Lower lobe of right lung (tissue), 2 donors: ENCODE results near the gene LECT2. TPM values are rescaled to one million over a fixed set of nuclear protein-coding genes. Genes with fewer than 3 reads are reported as not detected.
A peak's percentile ranks its signal among the peaks of the same experiment; 100 is the strongest.

ENCODE experiments used
- ATAC-seq, 2 donors: fragments of 200-7000 bp; cut with Tn5 transposase; one replicate each; pipeline ENCODE4 v1.9.1; 2020 to 2022; ENCODE audit warnings: mild to moderate bottlenecking in 2 of 2, moderate library complexity in 2 of 2
- DNase-seq: peaks from one replicate; pipeline ENCODE4 v3.0.0-alpha.2; 2020
- H3K27ac ChIP-seq: fragments of 200-600 bp; one replicate; pipeline ENCODE4 v1.8.0; 2022
- H3K27me3 ChIP-seq: fragments of 200-600 bp; one replicate; pipeline ENCODE4 v1.8.0; 2022; ENCODE audit warnings: low read depth
- H3K36me3 ChIP-seq: fragments of 200-600 bp; one replicate; pipeline ENCODE4 v1.8.0; 2022; ENCODE audit warnings: mild to moderate bottlenecking
- H3K4me1 ChIP-seq: fragments of 200-600 bp; one replicate; pipeline ENCODE4 v1.8.0; 2022
- H3K4me3 ChIP-seq: fragments of 200-600 bp; one replicate; pipeline ENCODE4 v1.8.0; 2022; ENCODE audit warnings: mild to moderate bottlenecking
- H3K9me3 ChIP-seq: fragments of 200-600 bp; one replicate; pipeline ENCODE4 v1.8.0; 2022
- CTCF ChIP-seq: fragments of 200-600 bp; IDR thresholded peaks from one replicate; pipeline ENCODE4 v1.8.0; 2022; ENCODE audit warnings: antibody characterized with exemption, mild to moderate bottlenecking
- intact Hi-C: fragments of 100-400 bp; cut with DNase I; formaldehyde crosslinking; loops from one replicate; pipeline ENCODE4 v1.11.0; 2022
- total RNA-seq: library from RNA; stranded (reverse); fragmentation: NEBNext Ultra II Directional; extraction: Animal tissue kit (Norgen Biotek cat#: 25700); gene quantifications from one replicate; pipeline ENCODE4 v1.2.1, GENCODE V29; 2021
- donor health status: DM: no; HTN: yes; CAD: no; lungs with severe emphysema.

The LECT2 gene
- total RNA-seq, 1 donor from 2014 or later = not detected

DNA sequence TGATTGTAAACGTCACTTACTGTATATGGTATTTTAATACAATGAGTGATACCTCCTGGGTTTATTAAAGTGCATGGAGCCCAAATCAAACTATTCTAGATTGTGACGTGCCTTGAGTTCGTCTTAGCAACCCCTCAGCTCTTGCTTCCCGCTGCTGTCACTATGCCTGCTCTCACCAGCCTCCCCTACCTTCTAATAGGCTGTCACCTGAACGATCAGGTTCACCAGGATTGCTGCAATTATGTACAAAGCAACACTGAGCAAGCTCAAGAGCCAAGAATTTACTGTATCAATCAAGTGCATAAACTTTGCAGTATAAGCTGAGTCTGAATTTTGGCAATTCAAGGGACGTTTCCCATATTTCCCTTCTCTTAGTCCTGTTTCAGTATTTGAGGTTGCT, 3.0 kb downstream of the LECT2 start:
- Histone ChIP-seq H3K36me3 (no peaks in the 10 kb centered on the region), H3K4me3 (no peak overlapping the region), H3K4me1 (no peaks in the 10 kb centered on the region), H3K9me3 (no peaks in the 10 kb centered on the region), H3K27ac (no peak overlapping the region), H3K27me3 (no peaks in the 10 kb centered on the region)
- no peak for DNase-seq
- no peak for ATAC-seq
- no peak for TF ChIP-seq CTCF
- intact Hi-C loops = no loop called here

DNA sequence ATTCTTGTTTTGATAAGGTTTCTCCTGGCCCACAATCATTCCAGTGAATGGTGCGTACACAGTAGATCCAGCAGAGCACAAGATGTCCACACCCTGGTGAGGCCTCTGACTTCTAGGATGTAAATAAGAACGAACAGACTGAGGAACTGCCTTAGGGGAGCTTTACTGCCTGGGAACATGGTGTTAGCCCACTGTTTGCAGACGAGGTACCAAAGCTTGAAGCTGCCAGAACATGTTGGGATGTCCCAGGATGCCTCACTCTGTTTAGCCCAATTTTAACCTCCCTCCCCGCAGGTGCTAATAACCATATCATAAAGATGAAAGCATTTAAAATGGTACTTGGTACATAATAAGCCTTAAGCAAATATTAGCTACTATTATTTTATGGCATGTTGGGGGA, 3.5 kb downstream of the LECT2 start:
- no peak for TF ChIP-seq CTCF
- intact Hi-C loops = no loop called here
- Histone ChIP-seq H3K4me1 (no peaks in the 10 kb centered on the region), H3K9me3 (no peaks in the 10 kb centered on the region), H3K4me3 (no peak overlapping the region), H3K36me3 (no peaks in the 10 kb centered on the region), H3K27ac (no peak overlapping the region), H3K27me3 (no peaks in the 10 kb centered on the region)
- DNase-seq (no peak), ATAC-seq (no peak)

GRCh38 chr5:135950611-135951010, 4.2 kb downstream of the LECT2 start:
- intact Hi-C loops = no loop called here
- no peak overlapping the region for H3K4me3 ChIP-seq
- H3K4me1 ChIP-seq = no peaks in the 10 kb centered on the region
- DNase-seq = no peak
- TF ChIP-seq CTCF = no peak
- H3K27me3 ChIP-seq = no peaks in the 10 kb centered on the region
- H3K9me3 ChIP-seq = no peaks in the 10 kb centered on the region
- H3K27ac ChIP-seq = no peak overlapping the region
- H3K36me3 ChIP-seq = no peaks in the 10 kb centered on the region
- no peak for ATAC-seq

DNA sequence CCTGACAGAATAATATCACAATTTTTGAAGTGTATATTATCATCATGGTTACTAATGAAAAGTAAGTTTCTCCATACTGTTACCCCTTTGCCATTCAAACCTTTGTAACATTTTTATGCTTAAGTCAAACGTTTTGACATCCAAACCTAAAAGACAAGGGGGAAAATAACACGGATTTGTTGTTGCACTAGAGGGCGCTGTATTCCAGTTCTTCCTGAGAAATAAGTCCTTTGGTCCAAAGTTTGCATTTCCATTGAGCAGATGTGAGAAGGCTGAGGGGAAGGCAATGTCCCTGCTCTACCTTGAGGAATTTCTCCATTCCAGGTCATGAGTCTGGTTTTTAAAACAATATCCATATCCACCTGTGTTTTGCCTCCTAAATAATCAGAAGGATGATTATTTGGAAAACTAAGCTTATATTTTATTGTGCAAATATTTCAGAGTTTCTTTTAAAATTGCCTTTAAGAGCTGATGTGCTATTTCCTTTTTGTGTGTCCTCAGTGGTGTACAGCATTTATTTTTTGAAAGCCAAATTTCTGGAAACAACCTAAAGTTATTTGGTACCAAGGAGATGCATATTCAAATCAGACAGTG, 9.7 kb downstream of the LECT2 start:
- H3K27me3 ChIP-seq = no peaks in the 10 kb centered on the region
- intact Hi-C loops = loop anchor here (5.0 kb wide), 1 partner anchor 137 kb away; no protein-coding TSS in a partner anchor
- TF ChIP-seq CTCF = peak; percentile 76
- no peaks in the 10 kb centered on the region for H3K36me3 ChIP-seq
- DNase-seq (no peak), ATAC-seq (peak; percentile 64 to 65)
- no peak overlapping the region for H3K27ac ChIP-seq
- no peak overlapping the region for H3K4me3 ChIP-seq
- no peaks in the 10 kb centered on the region for H3K9me3 ChIP-seq
- no peaks in the 10 kb centered on the region for H3K4me1 ChIP-seq

DNA sequence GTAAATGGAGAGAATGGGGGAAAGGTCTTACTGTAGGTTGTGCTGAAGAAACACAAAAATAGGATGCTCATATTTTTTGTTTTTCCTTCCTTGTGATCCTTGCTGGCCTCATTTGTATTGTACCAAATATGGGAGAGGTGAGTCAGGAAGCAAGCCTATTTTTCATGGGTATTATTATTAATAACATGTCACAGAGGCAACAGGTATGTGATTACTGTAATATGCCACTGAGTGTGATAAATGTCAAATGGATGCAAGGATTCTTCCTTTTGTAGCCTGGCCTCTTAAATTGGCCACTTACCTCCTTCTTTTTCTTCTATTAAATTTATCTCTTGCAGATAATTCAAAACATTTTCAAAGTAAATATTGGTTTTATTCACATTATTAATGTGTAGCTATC, 10.2 kb downstream of the LECT2 start:
- Histone ChIP-seq H3K4me1 (no peaks in the 10 kb centered on the region), H3K27me3 (no peaks in the 10 kb centered on the region), H3K4me3 (no peak overlapping the region), H3K9me3 (no peaks in the 10 kb centered on the region), H3K36me3 (no peaks in the 10 kb centered on the region), H3K27ac (no peak overlapping the region)
- DNase-seq (no peak), ATAC-seq (no peak)
- intact Hi-C loops = no loop called here
- no peak for TF ChIP-seq CTCF
